GM19043 (cell line): ENCODE results near the gene MRAP.

Experiments
- ATAC-seq: cut with Tn5 transposase; IDR thresholded peaks from one replicate; pipeline ENCODE4 v1.9.1; 2021; ENCODE audit warnings: low read depth; ENCODE audit not compliant: unreplicated experiment

MRAP gene

DNA sequence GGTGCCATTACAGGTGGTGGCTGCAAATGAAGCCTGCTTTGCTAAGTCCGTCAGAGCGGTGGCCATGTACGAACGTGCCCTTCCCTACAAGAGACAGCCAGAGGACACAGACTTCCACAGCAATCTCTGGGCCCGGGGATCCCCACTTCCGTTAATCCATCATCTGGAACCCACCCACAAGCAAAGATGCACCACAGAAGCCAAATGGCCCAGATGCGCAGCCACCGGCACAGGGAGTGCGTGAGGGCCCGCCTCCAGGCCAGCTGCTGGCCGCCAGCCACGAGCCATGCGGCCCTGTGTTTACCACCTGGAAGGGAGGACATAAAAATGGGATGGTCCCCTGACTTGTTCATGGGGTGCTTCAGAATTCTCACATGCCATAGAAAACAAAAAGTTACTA is 22.1 kb downstream of the MRAP start:
- no peak for ATAC-seq

DNA sequence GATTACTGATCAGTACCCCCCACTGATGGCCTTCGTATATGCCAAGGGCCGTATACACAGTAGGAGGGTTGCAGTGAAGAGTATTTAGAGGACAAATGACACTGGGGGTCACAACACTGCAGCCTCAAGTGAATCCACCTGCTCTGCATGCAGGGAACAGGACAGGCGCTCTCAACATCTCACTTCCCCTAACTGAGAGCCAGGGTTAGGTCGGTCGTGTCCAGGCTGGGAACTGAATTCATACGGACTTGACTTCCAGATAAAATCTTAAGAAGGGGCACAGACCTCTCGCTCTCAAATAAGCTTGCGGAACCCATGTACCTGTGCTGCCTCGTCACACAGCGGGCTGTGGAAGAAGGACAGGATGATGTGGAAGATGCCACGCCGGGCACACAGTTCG is 22.8 kb downstream of the MRAP start:
- ATAC-seq: no peak

DNA sequence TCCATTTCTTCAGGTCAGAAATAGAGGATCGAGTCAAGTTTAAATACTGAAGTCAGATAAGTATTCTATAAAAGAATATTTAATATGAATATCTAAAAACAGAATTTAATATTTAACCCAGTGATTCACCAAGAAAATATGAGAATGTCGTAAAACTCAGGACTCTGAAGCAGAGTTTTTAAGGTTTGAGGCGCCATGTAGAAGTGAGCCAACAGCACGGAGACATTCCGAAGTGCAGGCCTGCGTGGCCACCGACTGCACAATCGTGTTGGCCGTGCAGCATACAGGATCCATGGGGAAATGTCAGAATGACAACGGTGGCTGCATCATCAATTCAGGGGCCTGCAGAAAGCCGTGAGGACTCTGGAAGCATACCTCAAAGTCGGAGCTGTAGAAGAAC is 23.4 kb downstream of the MRAP start:
- no peak for ATAC-seq

GRCh38 chr21:32322676-32323075 is 24.0 kb downstream of the MRAP start:
- no peak for ATAC-seq

GRCh38 chr21:32325706-32326105 is 27.1 kb downstream of the MRAP start:
- no peak for ATAC-seq

GRCh38 chr21:32328595-32328994 is 29.9 kb downstream of the MRAP start:
- no peak for ATAC-seq

DNA sequence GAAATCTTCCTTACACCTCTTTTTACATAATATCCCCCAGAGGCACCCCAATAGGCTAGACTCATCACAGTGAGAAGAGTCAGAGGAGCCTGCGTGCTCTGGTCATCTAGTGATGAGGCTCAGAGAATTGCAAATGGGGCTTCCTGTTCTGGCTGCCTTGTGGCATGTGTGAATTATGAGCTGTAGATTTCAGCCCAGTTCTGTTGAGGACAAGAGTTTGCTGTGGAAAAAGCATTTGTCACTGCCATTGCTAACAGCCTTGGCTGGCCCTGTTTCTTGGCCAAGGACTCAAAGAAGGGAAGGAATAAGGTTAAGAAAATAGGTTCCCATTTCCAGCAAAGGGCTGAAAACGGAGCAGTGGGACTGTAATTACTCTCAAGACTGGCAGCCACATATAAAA is 30.7 kb downstream of the MRAP start:
- ATAC-seq: no peak

- ATAC-seq: no peak
Measured at GRCh38 chr21:32329776-32330175, 31.1 kb downstream of the MRAP start.

DNA sequence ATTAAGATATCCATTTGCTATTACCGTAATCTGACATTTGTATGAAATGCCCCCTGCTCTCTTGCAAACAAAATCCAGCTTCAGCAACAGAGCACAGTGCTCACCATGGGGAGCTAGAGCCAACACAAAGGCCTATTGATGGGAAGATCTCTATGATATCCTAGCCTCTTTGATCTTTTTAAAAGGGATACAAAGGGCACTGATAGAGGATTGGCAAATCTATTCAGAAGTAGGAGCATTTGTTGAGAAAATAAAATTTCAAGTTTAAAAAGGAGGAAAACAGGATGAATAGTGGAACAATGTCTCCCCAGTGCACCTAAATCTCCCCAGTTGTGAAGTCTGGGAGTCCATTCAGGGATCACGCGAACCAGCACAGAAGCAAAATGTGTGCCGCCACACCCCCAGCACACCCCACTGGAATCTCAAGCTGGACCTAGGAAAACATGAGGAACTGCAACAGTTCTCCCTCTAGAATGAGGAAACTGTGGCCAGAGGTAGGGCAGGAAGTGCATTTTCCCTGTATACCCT is 32.2 kb downstream of the MRAP start:
- ATAC-seq: no peak

GRCh38 chr21:32331444-32332305 is 33.0 kb downstream of the MRAP start:
- no peak for ATAC-seq

GRCh38 chr21:32332463-32332951 is 33.9 kb downstream of the MRAP start:
- no peak for ATAC-seq

DNA sequence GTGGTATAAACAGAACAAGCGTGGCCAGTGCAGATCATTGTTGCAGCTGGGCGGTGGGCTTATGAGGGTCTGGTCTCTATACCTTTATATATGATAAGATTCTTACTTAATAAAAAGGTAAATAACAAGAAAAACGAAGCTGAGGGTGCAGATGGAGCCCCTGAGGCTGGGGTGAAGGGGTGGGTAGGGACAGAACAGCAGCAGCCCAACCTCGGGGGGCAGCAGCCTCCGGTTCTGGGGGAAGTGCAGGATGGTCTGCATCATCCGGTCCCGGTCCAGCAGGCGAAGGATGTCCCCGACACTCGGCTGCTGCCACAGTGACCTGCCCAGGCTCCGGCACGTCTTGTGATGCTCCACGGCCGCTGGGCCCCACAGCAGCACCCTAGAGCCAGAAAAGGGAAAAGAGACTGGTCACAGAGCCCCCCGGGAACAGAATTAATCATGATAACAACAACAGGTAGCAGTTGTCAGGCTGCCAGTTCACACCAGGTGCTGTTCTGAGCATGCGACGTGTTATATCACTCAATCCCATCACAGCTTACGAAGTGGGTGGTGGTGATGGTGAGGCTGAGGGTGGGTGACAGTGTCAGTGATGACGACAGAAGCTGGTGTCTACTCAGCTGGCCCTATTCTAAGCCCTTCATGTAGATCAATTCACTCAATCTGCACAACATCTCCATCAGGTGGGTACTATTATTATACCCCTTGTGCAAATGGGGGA is 35.5 kb downstream of the MRAP start:
- ATAC-seq: no peak

DNA sequence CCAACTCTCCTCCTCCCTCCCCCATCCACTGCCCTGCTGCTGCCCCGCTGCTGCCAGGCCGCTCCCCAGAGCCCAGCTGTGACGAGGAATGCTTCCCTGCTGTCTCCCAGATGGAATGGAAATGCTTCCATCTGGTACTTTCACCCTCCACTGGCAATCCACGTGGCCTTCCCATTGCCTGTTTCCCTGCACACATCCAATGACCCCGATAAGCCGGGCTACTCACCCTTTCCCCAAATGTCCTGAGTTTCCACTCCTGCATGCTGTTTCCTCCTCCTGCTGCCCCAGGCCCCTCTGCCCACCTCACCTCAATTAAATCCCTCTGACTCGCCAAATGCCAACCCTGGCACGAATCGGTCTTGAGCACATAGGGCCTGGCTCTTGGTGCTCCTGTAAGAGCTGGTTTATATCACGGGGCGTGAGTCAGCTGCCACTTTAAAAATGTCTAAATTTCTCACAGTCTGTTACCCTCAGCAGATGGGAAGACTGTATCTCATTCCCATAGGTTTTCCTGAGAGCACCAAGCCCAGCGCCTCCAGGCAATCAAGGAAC is 36.4 kb downstream of the MRAP start:
- ATAC-seq: no peak

- ATAC-seq: no peak
Measured at GRCh38 chr21:32335601-32336575, 37.2 kb downstream of the MRAP start.

DNA sequence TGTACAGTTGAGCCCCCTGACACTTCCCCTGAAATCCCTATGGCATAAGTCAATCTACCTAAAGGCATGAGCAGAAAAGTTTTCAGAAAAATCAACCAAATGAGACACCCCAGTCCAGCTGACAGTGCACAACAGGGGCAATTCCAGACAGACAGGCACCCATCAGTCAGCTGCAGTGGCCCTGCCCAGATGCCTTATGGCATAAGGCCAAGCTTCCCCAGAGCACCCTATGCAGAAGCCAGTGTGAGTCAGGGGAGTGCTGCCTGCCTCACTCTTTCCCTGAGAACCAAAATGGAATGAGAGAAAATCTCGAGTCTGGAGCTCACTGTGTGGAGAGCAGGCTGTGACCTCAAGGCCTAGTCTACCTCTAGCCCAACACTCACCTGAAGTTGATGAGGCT is 38.1 kb downstream of the MRAP start:
- no peak for ATAC-seq

- no peak for ATAC-seq
Measured at GRCh38 chr21:32337206-32337605, 38.6 kb downstream of the MRAP start.

- ATAC-seq: no peak
Measured at GRCh38 chr21:32338209-32338921, 39.7 kb downstream of the MRAP start.

GRCh38 chr21:32340863-32341848 is 42.5 kb downstream of the MRAP start:
- ATAC-seq: no peak
